ENCODE data around the gene SAP30L. TPM values are rescaled to one million over a fixed set of nuclear protein-coding genes. Genes with fewer than 3 reads are reported as not detected.
A peak's percentile ranks its signal among the peaks of the same experiment; 100 is the strongest.

Gene SAP30L
- total RNA-seq, 4 donors from 2014 or later: 26.3 to 47.1 (median 33.1) TPM

DNA sequence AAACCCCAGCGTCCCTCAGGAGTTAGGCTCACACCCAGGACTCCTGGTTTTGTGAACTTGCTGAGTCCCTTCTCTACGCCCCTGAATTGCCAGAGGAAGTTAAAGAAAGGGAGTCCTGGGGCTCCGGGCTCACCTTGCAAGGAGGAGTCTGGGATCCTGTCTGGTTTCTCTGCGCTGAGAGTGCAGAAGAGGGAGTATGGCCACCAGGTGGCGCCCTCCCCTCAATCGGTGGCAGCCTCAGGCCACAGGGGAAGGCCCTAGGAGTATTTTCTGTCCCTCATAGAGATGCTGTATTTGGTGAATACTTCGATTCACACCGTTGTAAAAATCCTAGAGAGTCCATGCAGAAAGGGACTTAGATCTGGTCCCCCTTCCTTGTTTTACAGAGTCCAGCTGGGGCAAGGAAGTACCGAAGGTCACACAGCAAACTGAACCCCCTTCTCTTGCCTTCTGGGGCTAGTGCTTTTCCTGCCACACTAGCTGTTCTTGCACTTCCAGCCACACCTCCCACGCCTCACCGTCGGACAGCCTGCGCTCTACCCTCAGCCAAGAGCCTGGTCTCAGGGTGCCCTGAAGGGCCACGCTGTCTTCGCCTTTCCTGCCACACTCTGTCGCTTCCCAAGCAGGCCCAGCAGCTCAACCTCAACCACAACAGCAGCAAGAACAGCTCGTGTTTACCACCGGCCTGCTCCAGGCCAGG lies 22.0 kb downstream of the SAP30L start:
- DNase-seq: peak; percentile 78
- WGBS, 2 donors (ENCODE audit: low coverage in 1 of 2): 47 to 53% methylated on average over 3 to 17 of the region's 18 CpGs
- intact Hi-C loops (cut with DNase I; ENCODE audit: low total_unique reads): loop anchor here (2.0 kb wide), 1 partner anchor 143 kb away; no protein-coding TSS in a partner anchor
- Histone ChIP-seq H3K36me3 (no peaks in the 10 kb centered on the region), H3K4me1 (peaks cover 0 to 8% (median 0%) of the 10 kb centered on the region in 4 donors), H3K9me3 (no peaks in the 10 kb centered on the region), H3K27me3 (peaks cover 51% of the 10 kb centered on the region), H3K27ac (peak overlapping the region in 1 of 4 donors; percentile 54), H3K4me3 (no peak overlapping the region)
- in situ Hi-C loops (cut with MboI; ENCODE audit: low pct_ligation_motif_present in 1 of 4, low pct_unique_long_range_greater_than_20kb in 1 of 4, low sequenced_read_pairs in 3 of 4): loop anchor here (5.0 to 25.0 kb wide), 3 partner anchors 137 to 344 kb away; no protein-coding TSS in a partner anchor
- TF ChIP-seq CTCF (IDR thresholded peaks at IDR 0.05) (peak; percentile 75 to 95 (median 91)), EP300 (IDR thresholded peaks at IDR 0.05; ENCODE audit: low read depth) (no peak)

- TF ChIP-seq CTCF (IDR thresholded peaks at IDR 0.05): no peak
- no peak for TF ChIP-seq POLR2A (IDR thresholded peaks at IDR 0.05)
- no peak for TF ChIP-seq POLR2AphosphoS5 (IDR thresholded peaks at IDR 0.05)
- no peak for TF ChIP-seq EP300 (IDR thresholded peaks at IDR 0.05; ENCODE audit: low read depth)
- Histone ChIP-seq H3K27me3 (peaks cover 75% of the 10 kb centered on the region), H3K36me3 (no peaks in the 10 kb centered on the region), H3K27ac (peak overlapping the region; percentile 45 to 91 (median 80)), H3K9me3 (no peaks in the 10 kb centered on the region), H3K4me3 (no peak overlapping the region), H3K4me1 (peaks cover 0 to 24% (median 7%) of the 10 kb centered on the region in 4 donors)
- WGBS, 2 donors (ENCODE audit: low coverage in 1 of 2): 38 to 47% methylated on average over 2 of the region's 2 CpGs
- intact Hi-C loops (cut with DNase I; ENCODE audit: low total_unique reads) (loop anchor here (10.0 kb wide), 1 partner anchor 55 kb away; no protein-coding TSS in a partner anchor), in situ Hi-C loops (cut with MboI; ENCODE audit: low pct_ligation_motif_present in 1 of 4, low pct_unique_long_range_greater_than_20kb in 1 of 4, low sequenced_read_pairs in 3 of 4) (loop anchor here in 1 of 4 donors (25.0 kb wide), 1 partner anchor 342 kb away; no protein-coding TSS in a partner anchor)
- DNase-seq: no peak
These were observed 24.3 kb downstream of the SAP30L start for GRCh38 chr5:154470137-154470536.

DNA sequence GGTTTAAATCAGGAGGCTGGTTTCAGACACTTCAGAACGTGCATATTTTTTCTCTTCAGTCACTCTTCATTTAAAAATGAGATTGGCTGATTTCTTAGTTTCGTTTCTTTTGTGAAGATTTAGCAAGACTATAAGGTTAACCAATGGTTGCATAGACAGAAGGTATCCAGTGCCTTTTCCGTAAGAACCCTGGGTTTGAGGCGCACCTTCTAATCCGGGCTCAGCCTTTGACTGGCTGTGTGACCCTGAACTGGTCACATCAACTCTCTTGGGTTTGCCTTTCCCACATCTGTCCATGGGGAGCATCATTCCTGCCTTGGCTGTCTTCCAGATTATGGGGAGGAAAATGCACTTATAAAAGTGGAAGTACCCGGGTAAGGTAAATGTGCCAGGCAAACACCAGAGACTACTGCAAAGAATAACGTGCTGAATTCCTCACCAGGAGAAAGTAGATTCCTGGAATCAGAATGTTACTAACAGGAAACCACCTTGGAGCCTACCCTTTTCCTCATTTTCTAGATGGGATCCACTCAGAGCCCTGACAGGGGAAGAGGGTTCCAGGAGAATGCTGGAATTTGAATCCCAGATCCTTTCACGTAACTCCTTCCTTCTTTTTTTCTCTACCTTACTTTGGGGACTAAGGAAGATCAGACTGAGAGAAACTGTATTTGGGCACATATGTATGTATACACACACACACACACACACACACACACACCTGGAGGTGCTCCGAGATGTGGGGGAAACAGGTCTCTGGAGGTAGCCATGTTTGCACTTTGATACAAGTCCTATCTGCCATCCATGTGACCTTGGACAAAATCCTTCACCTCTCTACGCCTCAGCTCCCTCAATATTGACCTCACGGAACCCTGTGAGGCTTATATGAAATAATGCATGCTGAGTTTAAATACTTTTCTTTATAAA lies 25.4 kb downstream of the SAP30L start:
- intact Hi-C loops (cut with DNase I; ENCODE audit: low total_unique reads): loop anchor here (10.0 kb wide), 1 partner anchor 54 kb away; no protein-coding TSS in a partner anchor
- 25 to 29% methylated on average over 3 to 11 of the region's 11 CpGs for WGBS, 2 donors (ENCODE audit: low coverage in 1 of 2)
- Histone ChIP-seq H3K27me3 (peaks cover 85% of the 10 kb centered on the region), H3K4me3 (no peak overlapping the region), H3K36me3 (no peaks in the 10 kb centered on the region), H3K4me1 (peaks cover 0 to 33% (median 17%) of the 10 kb centered on the region in 4 donors), H3K9me3 (no peaks in the 10 kb centered on the region), H3K27ac (peak overlapping the region; percentile 45 to 91 (median 80))
- in situ Hi-C loops (cut with MboI; ENCODE audit: low pct_ligation_motif_present in 1 of 4, low pct_unique_long_range_greater_than_20kb in 1 of 4, low sequenced_read_pairs in 3 of 4): loop anchor here in 1 of 4 donors (25.0 kb wide), 1 partner anchor 341 kb away; no protein-coding TSS in a partner anchor
- no peak for TF ChIP-seq CTCF (IDR thresholded peaks at IDR 0.05)
- no peak for TF ChIP-seq POLR2AphosphoS5 (IDR thresholded peaks at IDR 0.05)
- TF ChIP-seq POLR2A (IDR thresholded peaks at IDR 0.05): no peak
- no peak for TF ChIP-seq EP300 (IDR thresholded peaks at IDR 0.05; ENCODE audit: low read depth)
- DNase-seq: no peak

All from transverse colon (tissue), 4 donors.